ENCODE data around the gene MAPK8IP2.

- TF ChIP-seq CREB1 (IDR thresholded peaks at IDR 0.05; ENCODE audit: low read depth): no peak
- TF ChIP-seq CTCF (IDR thresholded peaks at IDR 0.05 in 2 of 3, conservative IDR thresholded peaks at IDR 0.05 in 1 of 3; ENCODE audit: control insufficient read depth in 2 of 3, extremely low read depth in 1 of 3, insufficient read depth in 1 of 3, low read depth in 3 of 3, low read length in 3 of 3): no peak
- TF ChIP-seq MEF2A (IDR thresholded peaks at IDR 0.05; ENCODE audit: insufficient read depth, low read depth, low read length): no peak
- TF ChIP-seq POLR2A (IDR thresholded peaks at IDR 0.05; ENCODE audit: low read depth, low read length): no peak
- no peak for TF ChIP-seq RUNX3 (IDR thresholded peaks at IDR 0.05; ENCODE audit: low read length)
Observed at GRCh38 chr22:50625568-50626313, 25.1 kb downstream of the MAPK8IP2 start.
